H1 (cell line): ENCODE measurements around the gene ARHGEF18. TPM values are rescaled to one million over a fixed set of nuclear protein-coding genes. Genes with fewer than 3 reads are reported as not detected.

Experiments
- CTCF ChIA-PET: fragments of 300-600 bp; sonication (Branson Sonifier 250); formaldehyde crosslinking; loops from one replicate; lab custom pipeline; 2021; ENCODE audit not compliant: partially characterized antibody; lab: Charles Lee
- POLR2A ChIA-PET: fragments of 300-600 bp; sonication (Branson Sonifier 250); formaldehyde crosslinking; loops from one replicate; lab custom pipeline; 2021; ENCODE audit warnings: inconsistent platforms; ENCODE audit not compliant: partially characterized antibody; lab: Charles Lee
- DNase-seq, 2 experiments: peaks; one replicate each; pipeline versions ENCODE4 v3.0.0 to v3.0.0-alpha.2; 2010 to 2022; ENCODE audit warnings: low spot score in 2 of 2, low read depth in 1 of 2, mixed read lengths in 1 of 2
- FAIRE-seq: peaks from 2 replicates; lab custom pipeline; 2011; peaks lifted over from hg19 to GRCh38; lab: Jason Lieb, UNC
- H2AFZ ChIP-seq: 2 replicates; pipeline ENCODE4 v1.8.1; 2012; ENCODE audit warnings: low read length, inconsistent platforms
- H2AK5ac ChIP-seq: 2 replicates; pipeline ENCODE4 v1.6.1; 2013; ENCODE audit warnings: low read depth, low read length
- H2BK120ac ChIP-seq: replicated peaks from 2 replicates; pipeline ENCODE3; 2013; ENCODE audit warnings: low read depth, low read length, inconsistent platforms
- H2BK12ac ChIP-seq: 2 replicates; pipeline ENCODE4 v1.6.1; 2013; ENCODE audit warnings: low read depth, low read length
- H2BK15ac ChIP-seq: 2 replicates; pipeline ENCODE4 v1.6.1; 2013; ENCODE audit warnings: low read length
- H2BK20ac ChIP-seq: 2 replicates; pipeline ENCODE4 v1.6.1; 2013; ENCODE audit warnings: low read length
- H2BK5ac ChIP-seq: 2 replicates; pipeline ENCODE4 v1.6.1; 2013; ENCODE audit warnings: low read depth, low read length
- H3K14ac ChIP-seq: 2 replicates; pipeline ENCODE4 v1.6.1; 2013; ENCODE audit warnings: inconsistent platforms; ENCODE audit not compliant: insufficient read length
- H3K18ac ChIP-seq: 2 replicates; pipeline ENCODE4 v1.6.1; 2013; ENCODE audit warnings: low read length; ENCODE audit errors: extremely low read depth
- H3K23ac ChIP-seq: 2 replicates; pipeline ENCODE4 v1.6.1; 2013; ENCODE audit warnings: inconsistent platforms; ENCODE audit not compliant: insufficient read length
- H3K23me2 ChIP-seq: 2 replicates; pipeline ENCODE4 v1.6.1; 2013; ENCODE audit warnings: low read depth, low read length
- H3K27ac ChIP-seq: 2 replicates; pipeline ENCODE4 v1.6.1; 2011; ENCODE audit warnings: low read depth, low read length, inconsistent platforms
- H3K27me3 ChIP-seq, 4 experiments: replicated peaks in 1 of 4; 1 replicate in 1 of 4; 2 replicates in 3 of 4; pipeline versions ENCODE4 v1.6.1 to v1.8.1; 2011 to 2013; ENCODE audit warnings: low read length in 3 of 4, mild to moderate bottlenecking in 3 of 4, inconsistent platforms in 2 of 4, mixed read lengths in 2 of 4, moderate library complexity in 1 of 4; ENCODE audit not compliant: control insufficient read depth in 3 of 4, insufficient read depth in 3 of 4; ENCODE audit errors: extremely low read depth in 1 of 4
- H3K36me3 ChIP-seq, 4 experiments: 2 replicates each; pipeline versions ENCODE4 v1.6.1 to v1.8.1; 2011 to 2013; ENCODE audit warnings: mild to moderate bottlenecking in 4 of 4, low read length in 3 of 4, moderate library complexity in 2 of 4, control low read depth in 1 of 4, inconsistent platforms in 1 of 4; ENCODE audit not compliant: insufficient read depth in 4 of 4, control insufficient read depth in 2 of 4
- H3K4ac ChIP-seq: replicated peaks from 2 replicates; pipeline ENCODE3; 2013; ENCODE audit warnings: low read length, low read depth, mixed read lengths, inconsistent platforms; ENCODE audit not compliant: insufficient read length
- H3K4me1 ChIP-seq, 4 experiments: replicated peaks in 1 of 4; 1 replicate in 1 of 4; 2 replicates in 3 of 4; pipeline versions ENCODE4 v1.6.1 to v1.8.1; 2011 to 2013; ENCODE audit warnings: low read length in 3 of 4, inconsistent platforms in 2 of 4, mixed read lengths in 1 of 4; ENCODE audit not compliant: insufficient read depth in 4 of 4, control insufficient read depth in 3 of 4
- H3K4me2 ChIP-seq, 2 experiments: 2 replicates each; pipeline versions ENCODE4 v1.6.1 to v1.8.1; 2011 to 2013; ENCODE audit warnings: low read depth in 2 of 2, low read length in 2 of 2, control low read depth in 1 of 2, inconsistent platforms in 1 of 2, mild to moderate bottlenecking in 1 of 2; ENCODE audit not compliant: insufficient read depth in 1 of 2
- H3K4me3 ChIP-seq, 4 experiments: fragments of 200-600, 300-600 bp in 1 of 4; sonication (generic), shearing (Covaris generic), sonication (Bioruptor Twin) in 1 of 4; 2 replicates each; pipeline versions ENCODE4 v1.5.1 to v1.8.1; 2011 to 2016; ENCODE audit warnings: low read length in 4 of 4, low read depth in 3 of 4, control low read depth in 2 of 4, inconsistent platforms in 2 of 4, mild to moderate bottlenecking in 2 of 4, mixed read lengths in 1 of 4, moderate library complexity in 1 of 4; ENCODE audit not compliant: insufficient read depth in 2 of 4; ENCODE audit errors: extremely low read depth in 1 of 4
- H3K56ac ChIP-seq: replicated peaks from 2 replicates; pipeline ENCODE3; 2013; ENCODE audit warnings: low read depth, mild to moderate bottlenecking, mixed read lengths, low read length, inconsistent platforms; ENCODE audit not compliant: insufficient read length
- H3K79me1 ChIP-seq: 2 replicates; pipeline ENCODE4 v1.6.1; 2013; ENCODE audit warnings: low read depth, low read length, control low read depth
- H3K79me2 ChIP-seq, 2 experiments: 2 replicates each; pipeline versions ENCODE4 v1.6.1 to v1.8.1; 2012 to 2013; ENCODE audit warnings: low read length in 2 of 2, mild to moderate bottlenecking in 2 of 2, inconsistent platforms in 1 of 2; ENCODE audit not compliant: insufficient read depth in 2 of 2, control insufficient read depth in 1 of 2
- H3K9ac ChIP-seq, 4 experiments: replicated peaks in 1 of 4; 1 replicate in 1 of 4; 2 replicates in 3 of 4; pipeline versions ENCODE4 v1.6.1 to v1.8.1; 2011 to 2013; ENCODE audit warnings: low read depth in 3 of 4, low read length in 3 of 4, control low read depth in 2 of 4, mild to moderate bottlenecking in 2 of 4, moderate library complexity in 2 of 4, inconsistent platforms in 1 of 4; ENCODE audit errors: extremely low read depth in 1 of 4
- H3K9me3 ChIP-seq, 2 experiments: 2 replicates each; pipeline versions ENCODE4 v1.6.1 to v1.8.1; 2012 to 2013; ENCODE audit warnings: mild to moderate bottlenecking in 2 of 2, moderate library complexity in 2 of 2, control low read depth in 1 of 2, inconsistent platforms in 1 of 2, low read depth in 1 of 2, low read length in 1 of 2, mixed read lengths in 1 of 2; ENCODE audit not compliant: insufficient read depth in 2 of 2
- H4K20me1 ChIP-seq, 2 experiments: replicated peaks in 1 of 2; 2 replicates each; pipeline versions ENCODE3 to v1.8.1; 2011 to 2013; ENCODE audit warnings: inconsistent platforms in 2 of 2, low read length in 2 of 2, mild to moderate bottlenecking in 1 of 2; ENCODE audit not compliant: insufficient read depth in 2 of 2, control insufficient read depth in 1 of 2
- H4K5ac ChIP-seq: 2 replicates; pipeline ENCODE4 v1.6.1; 2013; ENCODE audit warnings: low read length, low read depth, mixed read lengths, inconsistent platforms; ENCODE audit not compliant: insufficient read length
- H4K8ac ChIP-seq: 2 replicates; pipeline ENCODE4 v1.8.0; 2013; ENCODE audit warnings: mild to moderate bottlenecking, moderate library complexity, low read length, inconsistent platforms; ENCODE audit not compliant: insufficient read depth; ENCODE audit errors: extremely low read depth
- H4K91ac ChIP-seq: replicated peaks from 2 replicates; pipeline ENCODE3; 2013; ENCODE audit warnings: low read length, mixed read lengths, inconsistent platforms; ENCODE audit not compliant: insufficient read length
- ZNF274 ChIP-seq: IDR thresholded peaks from 2 replicates; pipeline ENCODE4 v1.7.0; 2012; ENCODE audit warnings: low read length, borderline replicate concordance; ENCODE audit errors: extremely low read depth
- WGBS, 2 experiments: shearing (Covaris generic) in 1 of 2; methylation state at CpG; one replicate each; pipeline versions ENCODE4 v1.1.6 to v1.1.7; 2013 to 2015; ENCODE audit warnings: low lambda C conversion rate in 2 of 2, mixed read lengths in 2 of 2, inconsistent platforms in 1 of 2, low coverage in 1 of 2, missing lambda C conversion rate in 1 of 2; ENCODE audit not compliant: insufficient replicate concordance in 2 of 2, insufficient coverage in 1 of 2, insufficient read length in 1 of 2; ENCODE audit errors: extremely low coverage in 1 of 2, missing lambda C conversion rate in 1 of 2; 5-methylcytosine and 5-hydroxymethylcytosine counted together
- polyA plus RNA-seq, 7 experiments: library from polyadenylated mRNA; depleted of rRNA in 3 of 7; stranded (reverse) in 5 of 7; unstranded in 2 of 7; fragments of >200 nt in 5 of 7; fragments of 200-250 nt in 2 of 7; gene quantifications; 1 replicate in 5 of 7; 2 replicates in 1 of 7; 4 replicates in 1 of 7; pipeline versions ENCODE4 v1.2.1 to v1.2.3, GENCODE V29; 2011 to 2013; ENCODE audit warnings: missing spikeins in 2 of 7, mixed read lengths in 2 of 7
- total RNA-seq: library from RNA; stranded (reverse); fragmentation: NEBNext Ultra II Directional; extraction: Animal tissue kit (Norgen Biotek cat#: 25700); gene quantifications from 2 replicates; pipeline ENCODE4 v1.2.1, GENCODE V29; 2021

ARHGEF18 gene
- total and polyA plus RNA-seq, 2 of the 8 experiments (the other 6 are each of a cell fraction or from before 2014, with no cell fraction given) = 12.2 to 35.9 TPM

DNA sequence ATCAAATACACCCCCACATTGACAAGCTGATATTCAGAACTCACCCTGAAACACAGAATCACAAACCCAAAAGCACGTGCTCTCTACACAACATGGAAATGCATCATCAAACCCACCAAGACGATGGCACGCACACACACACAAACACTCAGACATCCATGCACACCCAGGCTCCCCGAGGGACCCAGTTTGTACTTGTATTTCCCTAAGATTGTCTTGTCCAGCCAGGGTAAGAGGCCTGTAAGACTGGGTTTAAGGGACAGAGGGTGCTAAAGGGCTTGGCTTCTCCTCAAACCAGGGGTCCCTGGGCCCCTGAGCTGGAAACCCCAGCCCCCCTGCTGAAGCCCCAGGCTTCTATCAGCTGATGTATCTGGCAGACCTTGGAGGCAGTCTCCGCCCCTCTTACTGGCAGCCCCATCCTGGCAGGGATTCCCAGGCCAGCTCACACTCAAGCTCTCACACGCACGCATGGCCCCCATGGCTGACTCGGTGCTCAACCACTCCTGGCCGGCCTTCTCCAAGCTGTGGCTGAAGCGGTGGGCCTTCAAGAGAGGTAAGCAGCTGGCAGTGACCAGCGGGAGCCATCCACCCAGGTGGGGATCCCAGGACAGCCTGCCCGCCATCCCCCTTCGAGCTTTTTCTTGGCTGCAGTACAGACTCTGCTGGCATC lies 6.5 kb downstream of the ARHGEF18 start:
- H4K8ac ChIP-seq = no peak overlapping the region
- H3K56ac ChIP-seq = no peak overlapping the region
- no peak overlapping the region for H4K5ac ChIP-seq
- FAIRE-seq (no peak), DNase-seq (no peak)
- H3K36me3 ChIP-seq = no peaks in the 10 kb centered on the region
- H3K14ac ChIP-seq = no peak overlapping the region
- H3K27me3 ChIP-seq = peaks cover 0 to 2% (median 0%) of the 10 kb centered on the region in 4 experiments; a peak in 1 of 7 replicates
- WGBS, 2 experiments = 84% methylated on average over 13 of the region's 13 CpGs; no CpG with 5 or more reads in 1 of the 2 experiments
- H2BK20ac ChIP-seq = no peak overlapping the region
- no peak for TF ChIP-seq ZNF274
- H3K27ac ChIP-seq = no peak overlapping the region
- H3K23me2 ChIP-seq = peaks cover 7% of the 10 kb centered on the region; the same call in 1 of the 2 replicates
- no peak overlapping the region for H2AFZ ChIP-seq
- ChIA-PET POLR2A (interaction anchor here (0.7 to 1.4 kb wide), 4 partner anchors 10 to 275 kb away, joined by 3 to 6 read pairs (median 4); no protein-coding TSS in a partner anchor), CTCF (interaction anchor here (0.6 to 9.8 kb wide), 29 partner anchors 11 to 543 kb away, joined by 3 to 85 read pairs (median 4); partner anchors contain the start of gene TRAPPC5)
- H3K79me2 ChIP-seq = no peaks in the 10 kb centered on the region
- H2BK12ac ChIP-seq = no peak overlapping the region
- peaks cover 5 to 6% of the 10 kb centered on the region in 2 experiments; a peak in 3 of 4 replicates for H3K9me3 ChIP-seq
- H2BK120ac ChIP-seq = no peak overlapping the region
- no peaks in the 10 kb centered on the region for H3K79me1 ChIP-seq
- H2BK5ac ChIP-seq = no peak overlapping the region
- no peak overlapping the region for H3K4me3 ChIP-seq
- no peak overlapping the region for H3K23ac ChIP-seq
- H3K18ac ChIP-seq = no peak overlapping the region
- H4K91ac ChIP-seq = no peak overlapping the region
- no peak overlapping the region for H3K4me2 ChIP-seq
- H3K9ac ChIP-seq = no peak overlapping the region; a peak in 1 of 7 replicates
- H3K4ac ChIP-seq = no peak overlapping the region
- H2AK5ac ChIP-seq = no peak overlapping the region
- no peak overlapping the region for H2BK15ac ChIP-seq
- H3K4me1 ChIP-seq = no peaks in the 10 kb centered on the region; a peak in 1 of 7 replicates
- H4K20me1 ChIP-seq = peaks cover 0 to 1% of the 10 kb centered on the region in 2 experiments
